Ishikawa (cell line): Measurements from ENCODE around the gene SLC38A5.

Source experiments
- CEBPB ChIP-seq: IDR thresholded peaks from 2 replicates; pipeline ENCODE4 v1.6.1; 2012
- CREB1 ChIP-seq: IDR thresholded peaks from 2 replicates; pipeline ENCODE4 v1.6.1; 2012; ENCODE audit warnings: low read depth
- EGR1 ChIP-seq: IDR thresholded peaks from 2 replicates; pipeline ENCODE4 v1.6.1; 2012
- EP300 ChIP-seq: IDR thresholded peaks from 2 replicates; pipeline ENCODE4 v1.6.1; 2012; ENCODE audit warnings: borderline replicate concordance
- FOXM1 ChIP-seq: IDR thresholded peaks from 2 replicates; pipeline ENCODE4 v1.6.1; 2012; ENCODE audit warnings: low read depth, borderline replicate concordance
- MAX ChIP-seq: IDR thresholded peaks from 2 replicates; pipeline ENCODE4 v1.6.1; 2012
- NFIC ChIP-seq: IDR thresholded peaks from 2 replicates; pipeline ENCODE4 v1.6.1; 2012
- RAD21 ChIP-seq: IDR thresholded peaks from 2 replicates; pipeline ENCODE4 v1.6.1; 2012; ENCODE audit warnings: low read depth
- REST ChIP-seq: IDR thresholded peaks from 2 replicates; pipeline ENCODE4 v1.6.1; 2012; ENCODE audit warnings: low read depth, mild to moderate bottlenecking
- TAF1 ChIP-seq: IDR thresholded peaks from 2 replicates; pipeline ENCODE4 v1.6.1; 2012; ENCODE audit warnings: low read depth, mild to moderate bottlenecking
- TCF12 ChIP-seq: IDR thresholded peaks from 2 replicates; pipeline ENCODE4 v1.6.1; 2012; ENCODE audit warnings: low read depth
- TEAD4 ChIP-seq: IDR thresholded peaks from 2 replicates; pipeline ENCODE4 v1.6.1; 2012
- YY1 ChIP-seq: IDR thresholded peaks from 2 replicates; pipeline ENCODE4 v1.6.1; 2012; ENCODE audit warnings: low read depth
- ZBTB7A ChIP-seq: IDR thresholded peaks from 2 replicates; pipeline ENCODE4 v1.6.1; 2012; ENCODE audit warnings: low read depth
- TF ChIP-seq, protein P1 (sequence below): IDR thresholded peaks from 2 replicates; pipeline ENCODE4 v1.6.1; 2012

Gene SLC38A5

DNA sequence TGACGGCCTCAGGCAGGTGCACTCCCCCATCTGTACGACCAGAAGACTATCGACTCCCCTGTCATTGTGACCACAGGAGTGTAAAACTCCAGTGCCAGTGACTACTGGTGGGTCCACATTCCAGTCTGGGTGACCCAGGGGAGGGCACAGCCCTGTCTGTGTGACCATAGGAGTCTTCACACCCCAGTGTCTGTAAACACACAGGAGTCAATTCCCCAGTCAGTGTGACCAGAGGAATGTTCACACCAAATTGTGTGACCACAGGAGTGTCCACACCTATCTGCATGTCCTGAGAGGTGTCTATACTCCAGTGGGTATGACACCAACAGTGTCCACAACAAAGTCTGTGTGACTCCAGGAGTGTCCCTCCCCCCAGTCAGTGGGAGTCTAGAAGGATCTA is 18.0 kb upstream of the SLC38A5 start:
- no peak for TF ChIP-seq FOXM1

GRCh38 chrX:48487362-48487798 is 17.3 kb upstream of the SLC38A5 start:
- TF ChIP-seq, protein P1, sequence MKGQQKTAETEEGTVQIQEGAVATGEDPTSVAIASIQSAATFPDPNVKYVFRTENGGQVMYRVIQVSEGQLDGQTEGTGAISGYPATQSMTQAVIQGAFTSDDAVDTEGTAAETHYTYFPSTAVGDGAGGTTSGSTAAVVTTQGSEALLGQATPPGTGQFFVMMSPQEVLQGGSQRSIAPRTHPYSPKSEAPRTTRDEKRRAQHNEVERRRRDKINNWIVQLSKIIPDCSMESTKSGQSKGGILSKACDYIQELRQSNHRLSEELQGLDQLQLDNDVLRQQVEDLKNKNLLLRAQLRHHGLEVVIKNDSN: 0 out of 2 replicates have a peak, but pooled peaks have one; percentile 10
- TF ChIP-seq TCF12: peak; percentile 63
- peak; percentile 67; the same call in 1 of the 2 replicates for TF ChIP-seq TEAD4
- TF ChIP-seq FOXM1: peak; percentile 33; the same call in 1 of the 2 replicates
- TF ChIP-seq NFIC: no peak
- no peak for TF ChIP-seq ZBTB7A
- no peak for TF ChIP-seq REST
- TF ChIP-seq RAD21: no peak

DNA sequence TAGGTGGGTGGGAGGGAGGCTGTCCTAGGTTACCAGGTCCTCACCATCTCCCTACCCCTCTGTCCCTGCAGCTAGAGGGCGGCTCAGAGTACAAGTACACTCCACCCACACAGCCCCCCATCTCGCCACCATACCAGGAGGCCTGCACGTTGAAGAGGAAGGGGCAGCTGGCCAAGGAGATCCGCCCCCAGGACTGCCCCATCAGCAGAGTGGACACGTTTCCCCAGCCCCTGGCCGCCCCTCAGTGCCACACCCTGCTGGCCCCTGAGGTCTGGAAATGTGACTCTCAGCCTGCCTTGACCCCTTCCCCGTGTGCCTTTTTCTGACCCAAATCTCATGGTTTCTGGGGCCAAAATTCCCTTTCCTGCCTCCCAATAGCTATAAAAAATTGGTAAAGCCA is 12.5 kb upstream of the SLC38A5 start:
- TF ChIP-seq, protein P1: no peak
- TF ChIP-seq FOXM1: no peak
- no peak for TF ChIP-seq EGR1
- TF ChIP-seq CEBPB: no peak
- no peak for TF ChIP-seq TAF1
- no peak for TF ChIP-seq TEAD4
- TF ChIP-seq YY1: no peak
- no peak for TF ChIP-seq TCF12
- no peak for TF ChIP-seq RAD21
- TF ChIP-seq ZBTB7A: no peak
- TF ChIP-seq MAX: no peak

DNA sequence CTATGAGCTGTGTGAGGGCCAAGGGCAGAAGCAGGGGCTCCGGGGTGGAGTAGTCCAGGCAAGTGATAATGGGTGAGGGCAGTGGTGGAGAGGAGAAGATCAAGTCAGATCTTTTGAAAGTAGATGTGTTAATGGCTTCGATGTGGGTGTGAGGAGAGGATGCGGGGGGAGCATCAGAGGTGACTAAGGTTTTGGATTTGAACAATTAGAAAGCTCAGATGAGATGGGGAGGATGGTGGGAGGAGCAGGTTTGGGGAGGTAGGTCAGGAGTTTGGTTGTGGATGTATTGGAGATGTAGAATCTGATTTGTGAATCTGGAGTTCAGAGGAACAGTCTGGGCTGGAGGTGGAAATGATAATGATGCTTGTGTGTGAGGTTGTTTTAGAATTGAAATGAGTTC is 10.5 kb upstream of the SLC38A5 start:
- TF ChIP-seq EP300 (no peak), CREB1 (no peak), TAF1 (no peak), ZBTB7A (no peak), YY1 (no peak), CEBPB (no peak), MAX (no peak), RAD21 (no peak), NFIC (no peak), REST (no peak), EGR1 (no peak), TEAD4 (no peak)
- TF ChIP-seq, protein P1: no peak

DNA sequence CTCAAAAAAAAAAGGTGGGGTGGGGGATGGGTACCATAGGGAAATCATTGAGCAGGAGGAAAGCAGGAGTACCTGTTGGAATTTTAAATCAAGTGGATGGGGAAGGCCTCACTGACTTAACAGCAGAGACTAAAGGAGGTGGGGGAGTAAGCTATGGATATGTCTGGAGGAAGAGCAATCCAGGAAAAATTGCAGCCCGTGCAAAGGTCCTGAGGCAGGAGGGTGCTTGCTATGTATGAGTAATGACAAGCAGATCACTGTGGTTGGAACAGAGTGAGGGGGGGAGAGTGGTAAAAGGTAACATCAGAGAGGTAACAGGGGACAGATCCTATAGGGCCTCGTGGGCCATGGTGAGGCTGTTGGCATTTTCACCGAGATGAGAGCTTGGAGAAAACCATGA is 10.1 kb upstream of the SLC38A5 start:
- TF ChIP-seq RAD21 (no peak), REST (no peak), CEBPB (no peak), CREB1 (no peak), EP300 (no peak), EGR1 (no peak), TEAD4 (no peak), ZBTB7A (no peak), FOXM1 (no peak), MAX (no peak)
